OCI-LY1 (cell line): Measurements from ENCODE around the gene GBP2.

Experiments used
- H2AFZ ChIP-seq: fragments of 200-600 bp; sonication (generic), shearing (Covaris generic); 2 replicates; pipeline ENCODE4 v1.6.0; 2014; ENCODE audit warnings: antibody characterized with exemption, mild to moderate bottlenecking, low read length
- H3F3A ChIP-seq: fragments of 200-600 bp; sonication (generic), shearing (Covaris generic); 2 replicates; pipeline ENCODE4 v1.6.0; 2014; ENCODE audit warnings: mild to moderate bottlenecking, antibody characterized with exemption, low read length, moderate library complexity; ENCODE audit not compliant: insufficient read depth
- H3K27ac ChIP-seq: fragments of 200-600 bp; sonication (generic); 2 replicates; pipeline ENCODE4 v1.5.1; 2014; ENCODE audit warnings: low read length, mixed run types, mild to moderate bottlenecking, low read depth; ENCODE audit not compliant: poor library complexity, severe bottlenecking
- H3K27me3 ChIP-seq: fragments of 200-600 bp; sonication (generic); 2 replicates; pipeline ENCODE4 v1.6.0; 2014; ENCODE audit warnings: antibody characterized with exemption, mild to moderate bottlenecking, low read length, moderate library complexity; ENCODE audit not compliant: insufficient read depth
- H3K36me3 ChIP-seq: fragments of 200-600 bp; sonication (generic); 2 replicates; pipeline ENCODE4 v1.6.1; 2014; ENCODE audit warnings: mild to moderate bottlenecking, antibody characterized with exemption, low read length, moderate library complexity, mixed read lengths; ENCODE audit not compliant: insufficient read depth
- H3K4me1 ChIP-seq: fragments of 200-600 bp; sonication (generic); 2 replicates; pipeline ENCODE4 v1.5.1; 2014; ENCODE audit warnings: mild to moderate bottlenecking, low read length, moderate library complexity; ENCODE audit not compliant: insufficient read depth, severe bottlenecking
- H3K4me2 ChIP-seq: fragments of 200-600 bp; sonication (generic), shearing (Covaris generic); 2 replicates; pipeline ENCODE4 v1.6.1; 2014; ENCODE audit warnings: low read length
- H3K4me3 ChIP-seq: fragments of 200-600 bp; sonication (generic); 2 replicates; pipeline ENCODE4 v1.5.1; 2014; ENCODE audit warnings: low read length, low read depth, mild to moderate bottlenecking, mixed read lengths; ENCODE audit not compliant: poor library complexity, severe bottlenecking
- H3K79me2 ChIP-seq: fragments of 200-600 bp; shearing (Covaris generic); 2 replicates; pipeline ENCODE4 v1.6.1; 2016; ENCODE audit warnings: mixed run types, low read length, mixed read lengths; ENCODE audit not compliant: insufficient read depth
- H3K9ac ChIP-seq: fragments of 200-600 bp; sonication (generic), shearing (Covaris generic); 2 replicates; pipeline ENCODE4 v1.6.1; 2014; ENCODE audit warnings: mild to moderate bottlenecking, low read length, mixed read lengths
- H3K9me2 ChIP-seq: fragments of 200-600 bp; sonication (generic), shearing (Covaris generic); 2 replicates; pipeline ENCODE4 v1.6.1; 2014; ENCODE audit warnings: low read depth, mild to moderate bottlenecking, low read length, mixed read lengths
- H3K9me3 ChIP-seq: fragments of 200-600 bp; shearing (Covaris generic); 2 replicates; pipeline ENCODE4 v1.6.1; 2014; ENCODE audit warnings: low read length, mixed read lengths
- H4K20me1 ChIP-seq: fragments of 200-600 bp; sonication (generic), shearing (Covaris generic); 2 replicates; pipeline ENCODE4 v1.6.0; 2016; ENCODE audit warnings: mild to moderate bottlenecking, low read length; ENCODE audit not compliant: insufficient read depth
- EZH2 ChIP-seq: fragments of 200-600 bp; sonication (generic), shearing (Covaris generic); IDR thresholded peaks from 2 replicates; pipeline ENCODE4 v1.8.0; 2017; ENCODE audit warnings: borderline replicate concordance, mixed run types, mild to moderate bottlenecking, antibody characterized with exemption, low read length, moderate library complexity, mixed read lengths
- TF ChIP-seq, protein P1 (sequence below): fragments of 200-600 bp; sonication (generic), shearing (Covaris generic); IDR thresholded peaks from 2 replicates; pipeline ENCODE4 v1.5.1; 2017; ENCODE audit warnings: mild to moderate bottlenecking, antibody characterized with exemption, low read length, moderate library complexity, mixed read lengths

GBP2 gene

DNA sequence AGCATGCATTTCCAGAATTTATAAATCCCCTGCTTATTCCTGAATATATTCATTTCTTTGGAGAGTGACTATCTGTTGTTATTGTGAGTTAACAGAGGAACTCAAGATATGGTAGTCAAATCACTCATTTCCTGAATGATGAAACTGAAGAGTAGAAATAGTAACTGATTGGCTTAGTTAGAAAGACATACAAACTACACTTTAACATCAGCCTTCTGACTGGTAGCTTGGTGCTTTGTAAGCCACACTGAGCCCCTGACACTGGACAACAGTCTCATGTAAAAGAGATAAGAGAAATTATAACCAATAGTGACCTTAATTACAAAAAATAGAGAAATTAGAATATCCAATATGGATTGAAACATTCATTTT is 45.1 kb upstream of the GBP2 start:
- no peak overlapping the region for H3K27ac ChIP-seq
- H3K36me3 ChIP-seq, result no peaks in the 10 kb centered on the region
- no peaks in the 10 kb centered on the region for H3F3A ChIP-seq
- no peaks in the 10 kb centered on the region for H3K4me1 ChIP-seq
- H3K9me3 ChIP-seq, result no peaks in the 10 kb centered on the region
- H3K4me2 ChIP-seq, result no peak overlapping the region
- no peak overlapping the region for H3K4me3 ChIP-seq
- no peaks in the 10 kb centered on the region for H4K20me1 ChIP-seq
- no peak overlapping the region for H3K9ac ChIP-seq
- TF ChIP-seq, protein P1, sequence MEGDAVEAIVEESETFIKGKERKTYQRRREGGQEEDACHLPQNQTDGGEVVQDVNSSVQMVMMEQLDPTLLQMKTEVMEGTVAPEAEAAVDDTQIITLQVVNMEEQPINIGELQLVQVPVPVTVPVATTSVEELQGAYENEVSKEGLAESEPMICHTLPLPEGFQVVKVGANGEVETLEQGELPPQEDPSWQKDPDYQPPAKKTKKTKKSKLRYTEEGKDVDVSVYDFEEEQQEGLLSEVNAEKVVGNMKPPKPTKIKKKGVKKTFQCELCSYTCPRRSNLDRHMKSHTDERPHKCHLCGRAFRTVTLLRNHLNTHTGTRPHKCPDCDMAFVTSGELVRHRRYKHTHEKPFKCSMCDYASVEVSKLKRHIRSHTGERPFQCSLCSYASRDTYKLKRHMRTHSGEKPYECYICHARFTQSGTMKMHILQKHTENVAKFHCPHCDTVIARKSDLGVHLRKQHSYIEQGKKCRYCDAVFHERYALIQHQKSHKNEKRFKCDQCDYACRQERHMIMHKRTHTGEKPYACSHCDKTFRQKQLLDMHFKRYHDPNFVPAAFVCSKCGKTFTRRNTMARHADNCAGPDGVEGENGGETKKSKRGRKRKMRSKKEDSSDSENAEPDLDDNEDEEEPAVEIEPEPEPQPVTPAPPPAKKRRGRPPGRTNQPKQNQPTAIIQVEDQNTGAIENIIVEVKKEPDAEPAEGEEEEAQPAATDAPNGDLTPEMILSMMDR, result no peak
- no peak for TF ChIP-seq EZH2
- no peaks in the 10 kb centered on the region for H3K79me2 ChIP-seq
- H2AFZ ChIP-seq, result no peak overlapping the region
- H3K9me2 ChIP-seq, result no peaks in the 10 kb centered on the region
- H3K27me3 ChIP-seq, result no peaks in the 10 kb centered on the region

DNA sequence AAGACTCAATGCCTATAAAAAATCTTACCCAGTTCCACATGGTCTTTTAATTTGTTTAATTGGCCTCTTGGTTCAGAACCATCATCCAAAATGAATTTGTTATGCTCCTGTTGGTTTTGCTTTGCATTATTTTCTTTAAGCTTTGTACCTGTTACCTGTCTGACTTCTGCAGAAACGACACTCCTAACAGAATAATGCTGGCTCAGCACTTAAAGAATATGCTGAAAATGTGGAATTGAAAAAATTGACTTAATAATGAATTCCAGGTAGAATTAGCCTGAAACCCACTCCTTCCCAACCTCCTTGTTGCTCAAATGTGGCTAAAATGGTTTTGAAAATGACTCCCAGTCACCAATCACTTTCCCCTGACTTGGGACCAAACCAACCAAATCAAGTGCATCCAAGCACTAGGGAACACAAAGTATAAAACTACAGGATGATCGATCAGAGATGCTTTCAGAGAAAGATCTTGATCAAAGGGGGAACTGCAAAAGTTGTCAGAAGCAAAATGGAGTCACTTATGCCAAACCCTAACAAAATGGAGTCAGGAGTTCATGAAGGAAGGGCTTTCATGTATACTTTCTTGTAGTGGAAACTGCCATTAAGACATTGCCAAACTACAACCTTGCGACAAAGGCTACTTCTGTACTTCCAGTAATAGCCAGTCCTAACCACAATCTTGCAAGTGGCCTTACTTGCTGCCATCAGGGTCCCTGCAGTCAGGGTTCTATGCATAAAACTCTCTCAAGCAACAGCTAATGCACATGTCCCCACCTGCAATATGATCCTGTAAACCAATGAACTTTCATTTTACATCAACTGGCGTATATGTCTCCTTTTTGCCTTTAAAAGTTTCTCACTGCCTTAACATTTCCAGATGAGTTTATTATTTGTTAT is 44.5 kb upstream of the GBP2 start:
- H3K4me2 ChIP-seq, result no peak overlapping the region
- H3K9me2 ChIP-seq, result no peaks in the 10 kb centered on the region
- no peak overlapping the region for H3K27ac ChIP-seq
- H3F3A ChIP-seq, result no peaks in the 10 kb centered on the region
- no peak overlapping the region for H2AFZ ChIP-seq
- no peaks in the 10 kb centered on the region for H4K20me1 ChIP-seq
- no peaks in the 10 kb centered on the region for H3K27me3 ChIP-seq
- no peaks in the 10 kb centered on the region for H3K36me3 ChIP-seq
- TF ChIP-seq EZH2, result no peak
- TF ChIP-seq, protein P1, result no peak
- no peak overlapping the region for H3K9ac ChIP-seq
- no peaks in the 10 kb centered on the region for H3K4me1 ChIP-seq
- no peak overlapping the region for H3K4me3 ChIP-seq
- H3K79me2 ChIP-seq, result no peaks in the 10 kb centered on the region
- H3K9me3 ChIP-seq, result no peaks in the 10 kb centered on the region

DNA sequence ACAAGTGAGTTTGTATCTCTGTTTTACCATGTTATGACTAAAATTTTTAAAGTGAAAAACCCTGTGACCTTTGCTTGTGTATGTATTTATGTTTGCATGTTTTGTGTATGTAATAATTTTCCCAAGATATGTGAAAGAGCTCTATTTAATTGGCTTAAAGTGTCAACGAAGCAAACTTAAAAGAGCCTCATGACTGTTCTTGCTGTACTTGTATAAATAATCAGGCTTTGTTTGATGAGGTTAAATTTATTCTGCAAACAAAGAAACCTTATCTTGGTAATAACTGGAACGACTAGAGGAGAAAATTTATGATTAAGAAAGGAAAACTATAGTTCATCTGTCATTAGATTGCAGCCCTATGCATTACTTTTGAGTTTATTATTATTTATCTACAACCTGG is 43.3 kb upstream of the GBP2 start:
- no peaks in the 10 kb centered on the region for H3K27me3 ChIP-seq
- H3K4me2 ChIP-seq, result no peak overlapping the region
- no peak overlapping the region for H3K27ac ChIP-seq
- no peaks in the 10 kb centered on the region for H3K4me1 ChIP-seq
- no peak overlapping the region for H2AFZ ChIP-seq
- H3K9me2 ChIP-seq, result no peaks in the 10 kb centered on the region
- H3K79me2 ChIP-seq, result no peaks in the 10 kb centered on the region
- no peak overlapping the region for H3K4me3 ChIP-seq
- TF ChIP-seq, protein P1, result no peak
- no peak for TF ChIP-seq EZH2
- no peaks in the 10 kb centered on the region for H3F3A ChIP-seq
- no peaks in the 10 kb centered on the region for H3K9me3 ChIP-seq
- no peak overlapping the region for H3K9ac ChIP-seq
- H3K36me3 ChIP-seq, result no peaks in the 10 kb centered on the region
- no peaks in the 10 kb centered on the region for H4K20me1 ChIP-seq
